Fibroblast of mammary gland (primary cell): Measurements from ENCODE around the gene TOM1L2.

Experiments
- DNase-seq: peaks from one replicate; pipeline ENCODE4 v3.0.0-alpha.2; 2010; ENCODE audit warnings: low read depth
- H3K4me3 ChIP-seq: 2 replicates; pipeline ENCODE4 v1.5.1; 2011; ENCODE audit warnings: low read depth, mild to moderate bottlenecking, low read length, moderate library complexity; ENCODE audit not compliant: control insufficient read depth
- TF ChIP-seq, protein P1 (sequence below): conservative IDR thresholded peaks from 2 replicates; pipeline ENCODE4 v1.5.1; 2011; ENCODE audit warnings: low read depth, low read length, inconsistent platforms; ENCODE audit not compliant: control insufficient read depth, insufficient read depth

TOM1L2 gene

DNA sequence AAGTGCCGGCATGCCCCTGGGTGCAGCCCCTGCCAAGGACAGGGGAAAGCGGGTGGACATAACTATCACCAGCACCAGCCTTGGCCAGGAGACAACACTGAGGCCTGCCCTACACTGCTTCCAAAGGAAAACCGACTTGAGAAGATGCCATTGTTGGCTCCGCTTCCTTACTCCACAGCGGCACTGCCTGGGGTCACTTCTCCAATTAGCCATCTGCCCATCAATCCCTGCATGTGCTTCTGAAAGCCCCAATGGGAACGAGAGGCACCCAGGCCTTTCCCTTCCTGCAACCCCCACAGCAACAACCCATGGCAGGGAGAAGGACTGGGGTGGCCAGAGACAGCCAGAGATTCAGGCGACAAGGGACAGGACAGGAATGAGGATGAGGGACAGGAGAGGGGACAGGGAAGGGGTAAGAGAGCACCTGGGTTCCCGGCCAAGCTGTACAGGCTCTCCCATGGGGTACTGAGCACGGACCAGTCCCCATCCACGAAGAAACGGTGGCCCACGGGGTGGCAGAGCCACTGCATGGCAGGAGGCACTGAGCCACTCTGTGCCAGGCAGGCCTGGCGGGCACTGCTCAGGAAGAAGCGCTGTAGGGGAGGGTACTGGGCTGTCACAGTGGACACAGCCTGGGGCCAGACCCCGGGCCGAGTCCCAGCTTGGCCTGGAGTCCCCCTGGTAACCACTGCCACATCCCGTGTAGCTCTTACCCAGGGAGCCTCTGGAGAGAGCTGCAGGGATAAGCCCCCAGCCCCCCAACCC, 156.6 kb downstream of the TOM1L2 start:
- DNase-seq: no peak
- TF ChIP-seq, protein P1, sequence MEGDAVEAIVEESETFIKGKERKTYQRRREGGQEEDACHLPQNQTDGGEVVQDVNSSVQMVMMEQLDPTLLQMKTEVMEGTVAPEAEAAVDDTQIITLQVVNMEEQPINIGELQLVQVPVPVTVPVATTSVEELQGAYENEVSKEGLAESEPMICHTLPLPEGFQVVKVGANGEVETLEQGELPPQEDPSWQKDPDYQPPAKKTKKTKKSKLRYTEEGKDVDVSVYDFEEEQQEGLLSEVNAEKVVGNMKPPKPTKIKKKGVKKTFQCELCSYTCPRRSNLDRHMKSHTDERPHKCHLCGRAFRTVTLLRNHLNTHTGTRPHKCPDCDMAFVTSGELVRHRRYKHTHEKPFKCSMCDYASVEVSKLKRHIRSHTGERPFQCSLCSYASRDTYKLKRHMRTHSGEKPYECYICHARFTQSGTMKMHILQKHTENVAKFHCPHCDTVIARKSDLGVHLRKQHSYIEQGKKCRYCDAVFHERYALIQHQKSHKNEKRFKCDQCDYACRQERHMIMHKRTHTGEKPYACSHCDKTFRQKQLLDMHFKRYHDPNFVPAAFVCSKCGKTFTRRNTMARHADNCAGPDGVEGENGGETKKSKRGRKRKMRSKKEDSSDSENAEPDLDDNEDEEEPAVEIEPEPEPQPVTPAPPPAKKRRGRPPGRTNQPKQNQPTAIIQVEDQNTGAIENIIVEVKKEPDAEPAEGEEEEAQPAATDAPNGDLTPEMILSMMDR: no peak
- no peak overlapping the region for H3K4me3 ChIP-seq

- no peak overlapping the region for H3K4me3 ChIP-seq
- TF ChIP-seq, protein P1: no peak
- DNase-seq: no peak
These were observed 157.2 kb downstream of the TOM1L2 start for GRCh38 chr17:17815062-17815406.

DNA sequence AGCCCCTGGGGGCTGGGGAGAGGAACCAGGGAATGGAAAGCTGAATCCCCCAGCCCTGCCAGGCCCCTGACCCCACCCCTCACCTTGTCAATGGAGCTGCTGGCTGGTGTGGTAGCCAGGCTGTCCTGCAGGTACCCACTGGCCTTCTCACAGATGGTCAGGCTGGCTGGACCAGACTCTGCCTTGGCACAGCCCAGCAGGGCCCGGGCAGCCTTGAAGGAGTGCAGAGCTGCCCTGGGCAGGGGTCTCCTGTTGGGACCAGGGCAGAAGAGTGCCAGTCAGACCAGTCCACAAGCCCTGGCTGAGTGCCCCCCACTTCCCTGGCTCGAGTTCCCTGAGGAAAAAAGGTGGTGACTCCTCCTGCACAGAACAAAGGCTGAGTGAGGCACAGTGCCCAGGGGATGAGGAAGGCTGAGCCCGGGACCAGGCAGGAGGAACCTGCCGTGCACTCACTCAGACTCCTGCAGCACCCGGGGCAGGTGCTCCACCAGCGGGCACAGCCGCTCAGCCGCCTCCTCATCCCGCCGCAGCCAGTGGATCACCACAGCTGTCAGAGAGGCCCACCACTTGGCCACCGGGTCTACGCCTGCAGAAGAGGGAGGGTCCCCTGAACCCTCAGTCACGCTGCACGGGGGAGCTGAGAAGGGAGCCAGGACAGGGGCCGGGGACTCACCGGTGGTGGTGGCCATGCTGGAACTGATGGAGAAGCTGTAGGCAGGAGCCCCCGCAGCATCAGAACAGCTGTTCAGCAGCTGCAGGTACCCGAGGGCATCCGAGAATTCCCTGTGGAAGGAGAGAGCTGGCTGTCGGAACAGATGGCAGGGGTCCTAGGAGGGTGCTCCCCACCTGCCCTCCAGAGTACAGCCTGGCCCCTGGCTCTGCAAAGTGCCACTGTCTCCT, 157.8 kb downstream of the TOM1L2 start:
- no peak overlapping the region for H3K4me3 ChIP-seq
- TF ChIP-seq, protein P1: no peak
- DNase-seq: no peak

DNA sequence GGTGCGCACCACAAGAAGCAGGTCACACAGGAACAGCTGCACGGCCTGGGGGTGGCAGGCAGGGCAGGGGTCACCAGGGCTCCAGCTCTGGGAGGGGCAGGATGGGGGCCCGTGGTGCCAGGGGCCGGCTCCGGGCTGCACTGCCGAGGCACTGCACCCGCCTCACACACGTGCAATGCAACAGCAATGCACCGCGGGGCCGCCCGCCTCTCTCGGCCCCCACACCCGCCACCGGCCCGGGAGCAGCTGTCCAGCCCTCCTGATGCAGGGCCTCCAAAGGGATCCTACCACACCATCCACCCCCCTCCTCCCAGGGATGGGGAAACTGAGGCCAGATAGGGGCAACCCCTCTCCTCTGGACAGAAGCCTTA, 158.5 kb downstream of the TOM1L2 start:
- DNase-seq: no peak
- no peak overlapping the region for H3K4me3 ChIP-seq
- TF ChIP-seq, protein P1: no peak

DNA sequence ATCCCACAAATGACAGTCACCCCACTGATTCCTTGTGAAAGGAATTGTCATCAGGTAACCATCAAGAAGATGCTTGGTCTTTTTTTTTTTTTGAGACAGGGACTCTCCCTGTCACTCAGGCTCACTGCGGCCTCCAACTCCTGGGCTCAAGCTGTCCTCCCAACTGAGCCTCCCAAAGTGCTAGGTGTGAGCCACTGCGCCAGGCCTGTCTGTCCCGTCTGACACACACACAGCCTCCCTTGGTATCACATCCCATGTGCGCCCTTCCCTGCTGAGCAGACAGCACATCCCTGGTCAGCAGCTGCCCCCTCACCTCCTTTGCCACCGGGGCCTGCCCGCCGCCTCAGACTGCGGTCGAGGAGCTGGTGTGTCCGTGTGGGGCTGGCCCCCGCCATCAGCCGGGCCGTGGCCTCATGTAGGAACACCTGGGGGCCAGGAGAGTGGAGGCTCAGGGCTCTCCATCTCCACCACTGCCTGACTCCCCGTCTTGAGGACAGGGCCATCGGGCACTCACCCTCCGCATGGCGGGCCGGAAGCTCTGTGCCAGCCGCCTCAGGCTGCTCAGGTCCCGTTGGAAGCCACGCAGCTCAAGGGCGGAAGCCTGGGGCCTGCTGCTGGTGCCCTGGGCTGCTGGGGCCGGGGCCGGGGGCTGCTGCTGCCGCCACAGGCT, 159.0 kb downstream of the TOM1L2 start:
- no peak for DNase-seq
- no peak overlapping the region for H3K4me3 ChIP-seq
- TF ChIP-seq, protein P1: no peak

GRCh38 chr17:17812211-17813054, 159.8 kb downstream of the TOM1L2 start:
- TF ChIP-seq, protein P1: peak; percentile 80
- H3K4me3 ChIP-seq: no peak overlapping the region
- peak; percentile 70 for DNase-seq
